Right atrium auricular region (tissue), 2 donors: ENCODE data around the gene MAP4K1. TPM values are rescaled to one million over a fixed set of nuclear protein-coding genes. Genes with fewer than 3 reads are reported as not detected.
"Not testable (repeated sequence)": the region's sequence is repeated elsewhere in the genome, so short reads cannot be mapped to it uniquely, and the experiment has no call there.

Source experiments
- DNase-seq: peaks from one replicate; pipeline ENCODE4 v3.0.0-alpha.2; 2019; ENCODE audit warnings: low spot score
- H3K27ac ChIP-seq, 2 donors: fragments of 200-600 bp; sonication (generic); 1 replicate in 1 of 2; 2 replicates in 1 of 2; pipeline ENCODE4 v1.5.1; 2016 to 2019
- H3K27me3 ChIP-seq, 2 donors: fragments of 200-600 bp; sonication (generic); one replicate each; pipeline versions ENCODE4 v1.5.1 to v1.6.0; 2017 to 2019
- H3K36me3 ChIP-seq: fragments of 200-600 bp; sonication (generic); one replicate; pipeline ENCODE4 v1.5.1; 2016
- H3K4me1 ChIP-seq, 2 donors: fragments of 200-600 bp; sonication (generic); one replicate each; pipeline versions ENCODE4 v1.5.1 to v1.6.0; 2017 to 2019
- H3K4me3 ChIP-seq, 2 donors: fragments of 200-600 bp; sonication (generic); 1 replicate in 1 of 2; 2 replicates in 1 of 2; pipeline ENCODE4 v1.5.1; 2017 to 2019; ENCODE audit warnings: mild to moderate bottlenecking in 1 of 2, moderate library complexity in 1 of 2
- H3K9me3 ChIP-seq, 2 donors: fragments of 200-600 bp; sonication (generic); one replicate each; pipeline ENCODE4 v1.5.1; 2019
- total RNA-seq, 2 donors: library from RNA; depleted of rRNA; stranded (reverse); fragments of >200 nt; gene quantifications; one replicate each; pipeline ENCODE4 v1.1.0, GENCODE V29; 2016
- TF ChIP-seq, protein P1 (sequence below), 2 donors: fragments of 200-600 bp; sonication (generic); IDR thresholded peaks; one replicate each; pipeline ENCODE4 v1.5.1; 2019; ENCODE audit warnings: antibody characterized with exemption in 2 of 2

The MAP4K1 gene
- total RNA-seq, 2 donors from 2014 or later, result 0.83 to 4.2 TPM

DNA sequence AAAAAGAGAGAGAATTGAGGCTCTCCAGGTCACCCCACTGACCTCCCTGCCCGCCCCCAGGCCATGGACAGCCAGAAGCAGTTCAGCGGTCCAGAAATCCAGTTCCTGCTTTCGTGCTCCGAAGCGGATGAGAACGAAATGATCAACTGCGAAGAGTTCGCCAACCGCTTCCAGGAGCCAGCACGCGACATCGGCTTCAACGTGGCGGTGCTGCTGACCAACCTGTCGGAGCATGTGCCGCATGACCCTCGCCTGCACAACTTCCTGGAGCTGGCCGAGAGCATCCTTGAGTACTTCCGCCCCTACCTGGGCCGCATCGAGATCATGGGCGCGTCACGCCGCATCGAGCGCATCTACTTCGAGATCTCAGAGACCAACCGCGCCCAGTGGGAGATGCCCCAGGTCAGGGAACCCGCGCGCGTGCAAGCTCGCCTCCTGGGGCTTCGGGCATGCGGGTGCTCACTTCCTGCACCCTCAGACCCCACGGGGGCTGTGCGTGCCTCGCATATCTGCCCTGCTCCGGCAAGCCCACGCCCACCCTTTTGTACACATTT, 56.6 kb downstream of the MAP4K1 start:
- Histone ChIP-seq H3K27me3 (no peaks in the 10 kb centered on the region), H3K4me1 (no peaks in the 10 kb centered on the region)

DNA sequence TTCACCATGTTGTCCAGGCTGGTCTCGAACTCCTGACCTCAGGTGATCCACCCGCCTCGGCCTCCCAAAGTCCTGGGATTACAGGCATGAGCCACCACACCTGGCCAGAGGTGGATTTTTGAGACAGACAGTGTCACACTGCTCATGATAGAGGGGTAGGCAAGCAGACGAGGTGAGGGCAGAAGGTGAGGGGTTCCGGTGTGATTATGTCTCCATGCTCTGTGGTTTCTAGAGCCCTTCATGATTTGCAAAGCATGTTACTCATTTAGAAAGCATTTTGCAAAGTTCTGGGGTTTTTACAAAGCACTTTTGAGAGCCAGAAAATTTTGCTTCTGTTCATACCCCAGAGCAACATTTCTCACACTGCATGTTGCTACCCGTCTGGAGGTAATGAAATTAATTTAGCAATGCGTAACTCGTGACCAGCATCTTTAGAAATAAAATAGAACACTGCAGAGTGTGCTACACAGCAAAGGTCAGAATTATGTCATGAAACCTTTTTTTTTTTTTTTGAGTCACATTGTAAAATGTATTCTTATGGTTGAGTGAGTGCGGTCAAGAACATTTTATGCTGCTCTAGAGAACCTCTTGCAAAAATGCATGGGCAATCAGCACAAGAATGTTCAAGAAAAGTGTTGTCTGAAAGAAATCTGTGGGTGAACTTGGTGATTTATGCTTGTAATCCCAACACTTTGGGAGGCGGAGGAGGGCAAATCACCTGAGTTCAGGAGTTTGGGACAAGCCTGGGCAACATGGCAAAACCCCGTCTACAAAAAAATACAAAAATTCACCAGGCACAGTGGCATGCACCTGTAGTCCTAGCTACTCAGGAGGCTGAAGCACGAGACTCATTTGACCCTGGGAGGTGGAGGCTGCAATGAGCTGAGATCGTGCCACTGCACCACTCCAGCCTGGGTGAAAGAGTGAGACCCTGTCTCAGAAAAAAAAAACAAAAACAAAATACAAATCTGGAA, 58.0 kb downstream of the MAP4K1 start:
- H3K9me3 ChIP-seq, result no peaks in the 10 kb centered on the region
- H3K27ac ChIP-seq, result no peak overlapping the region
- H3K36me3 ChIP-seq, result no peaks in the 10 kb centered on the region
- H3K4me1 ChIP-seq, result no peaks in the 10 kb centered on the region
- TF ChIP-seq, protein P1, sequence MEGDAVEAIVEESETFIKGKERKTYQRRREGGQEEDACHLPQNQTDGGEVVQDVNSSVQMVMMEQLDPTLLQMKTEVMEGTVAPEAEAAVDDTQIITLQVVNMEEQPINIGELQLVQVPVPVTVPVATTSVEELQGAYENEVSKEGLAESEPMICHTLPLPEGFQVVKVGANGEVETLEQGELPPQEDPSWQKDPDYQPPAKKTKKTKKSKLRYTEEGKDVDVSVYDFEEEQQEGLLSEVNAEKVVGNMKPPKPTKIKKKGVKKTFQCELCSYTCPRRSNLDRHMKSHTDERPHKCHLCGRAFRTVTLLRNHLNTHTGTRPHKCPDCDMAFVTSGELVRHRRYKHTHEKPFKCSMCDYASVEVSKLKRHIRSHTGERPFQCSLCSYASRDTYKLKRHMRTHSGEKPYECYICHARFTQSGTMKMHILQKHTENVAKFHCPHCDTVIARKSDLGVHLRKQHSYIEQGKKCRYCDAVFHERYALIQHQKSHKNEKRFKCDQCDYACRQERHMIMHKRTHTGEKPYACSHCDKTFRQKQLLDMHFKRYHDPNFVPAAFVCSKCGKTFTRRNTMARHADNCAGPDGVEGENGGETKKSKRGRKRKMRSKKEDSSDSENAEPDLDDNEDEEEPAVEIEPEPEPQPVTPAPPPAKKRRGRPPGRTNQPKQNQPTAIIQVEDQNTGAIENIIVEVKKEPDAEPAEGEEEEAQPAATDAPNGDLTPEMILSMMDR (IDR thresholded peaks at IDR 0.05), result no peak
- H3K27me3 ChIP-seq, result no peaks in the 10 kb centered on the region
- DNase-seq, result no peak
- no peak overlapping the region for H3K4me3 ChIP-seq

More for the DNA sequence above, 56.6 kb downstream of the MAP4K1 start:
- TF ChIP-seq, protein P1 (IDR thresholded peaks at IDR 0.05), result no peak
- Histone ChIP-seq H3K9me3 (no peaks in the 10 kb centered on the region), H3K27ac (no peak overlapping the region), H3K36me3 (no peaks in the 10 kb centered on the region), H3K4me3 (no peak overlapping the region)
- no peak for DNase-seq

DNA sequence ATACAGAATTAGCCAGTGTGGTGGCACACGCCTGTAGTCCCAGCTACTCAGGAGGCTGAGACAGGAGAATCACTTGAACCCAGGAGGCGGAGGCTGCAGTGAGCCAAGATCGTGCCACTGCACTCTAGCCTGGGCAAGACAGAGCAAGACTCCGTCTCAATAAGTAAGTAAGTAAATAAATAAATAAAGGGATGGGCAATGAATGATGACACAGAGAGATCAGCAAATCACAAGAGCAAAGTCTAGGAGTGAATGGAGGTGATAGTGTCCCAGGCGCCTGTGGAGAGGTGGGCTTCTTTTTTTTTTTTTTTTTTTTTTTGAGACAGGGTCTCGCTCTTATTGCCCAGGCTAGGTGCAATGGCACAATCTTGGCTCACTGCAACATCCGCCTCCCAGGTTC, 58.8 kb downstream of the MAP4K1 start:
- not testable (repeated sequence) for H3K9me3 ChIP-seq, H3K36me3 ChIP-seq, H3K27me3 ChIP-seq, DNase-seq, H3K4me3 ChIP-seq, H3K4me1 ChIP-seq, H3K27ac ChIP-seq

DNA sequence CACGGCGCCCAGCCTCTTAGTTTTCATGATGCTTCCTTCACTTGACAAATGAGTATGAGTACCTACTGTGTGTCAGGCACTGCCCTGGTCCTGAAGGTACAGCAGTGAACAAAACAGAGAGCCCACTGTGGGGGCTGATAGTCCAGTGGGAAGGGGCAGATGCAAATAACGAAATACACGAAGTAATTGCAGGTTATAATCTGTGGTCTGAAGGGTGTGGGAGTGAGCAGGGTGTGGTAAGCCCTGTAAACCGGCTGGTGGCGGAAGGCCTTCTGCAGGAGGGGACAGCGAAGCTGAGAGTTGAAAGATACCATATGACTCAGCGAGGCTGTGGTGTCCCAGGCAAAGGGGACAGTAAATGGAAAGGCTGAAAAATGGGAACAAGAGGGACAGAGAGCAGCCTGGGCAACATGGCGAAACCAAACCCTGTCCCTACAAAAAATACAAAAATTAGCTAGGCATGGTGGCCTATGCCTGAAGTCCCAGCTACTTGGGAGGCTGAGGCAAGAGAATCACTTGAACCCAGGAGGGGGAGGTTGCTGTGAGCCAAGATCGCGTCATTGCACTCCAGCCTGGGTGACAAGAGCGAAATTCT, 60.5 kb downstream of the MAP4K1 start:
- Histone ChIP-seq H3K4me1 (no peaks in the 10 kb centered on the region), H3K27me3 (no peaks in the 10 kb centered on the region), H3K9me3 (no peaks in the 10 kb centered on the region), H3K4me3 (no peak overlapping the region), H3K27ac (no peak overlapping the region), H3K36me3 (no peaks in the 10 kb centered on the region)
- TF ChIP-seq, protein P1 (IDR thresholded peaks at IDR 0.05), result no peak
- DNase-seq, result no peak

DNA sequence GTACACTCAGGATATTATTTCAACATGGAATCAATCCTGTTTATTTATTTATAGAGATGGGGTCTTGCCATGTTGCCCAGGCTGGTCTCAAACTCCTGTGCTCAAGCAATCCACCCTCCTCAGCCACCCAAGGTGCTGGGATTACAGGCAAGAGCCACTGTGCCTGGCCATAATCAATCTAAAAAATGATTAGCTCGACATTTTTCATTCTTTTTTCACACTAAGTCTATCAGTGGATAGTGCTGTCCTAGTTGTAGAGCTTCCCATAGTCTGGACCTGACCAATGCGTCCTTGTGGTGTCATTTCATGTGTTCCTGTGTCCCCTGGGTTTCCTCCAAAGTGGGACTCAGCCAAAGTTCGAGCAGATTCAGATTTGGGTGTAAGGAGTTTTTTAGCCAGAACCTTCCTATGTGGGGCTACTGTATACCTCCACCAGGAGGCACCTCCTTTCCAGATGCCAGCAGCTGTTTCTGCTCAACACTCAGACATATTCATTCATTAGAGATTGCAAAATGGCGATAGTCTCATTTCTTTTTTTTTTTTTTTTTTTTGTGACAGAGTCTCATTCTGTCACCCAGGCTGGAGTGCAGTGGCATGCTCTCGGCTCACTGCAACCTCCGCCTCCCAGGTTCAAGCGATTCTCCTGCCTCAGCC, 61.1 kb downstream of the MAP4K1 start:
- H3K4me1 ChIP-seq, result no peaks in the 10 kb centered on the region
- H3K27ac ChIP-seq, result no peak overlapping the region
- H3K9me3 ChIP-seq, result no peaks in the 10 kb centered on the region
- TF ChIP-seq, protein P1 (IDR thresholded peaks at IDR 0.05), result no peak
- DNase-seq, result no peak
- H3K27me3 ChIP-seq, result no peaks in the 10 kb centered on the region
- no peaks in the 10 kb centered on the region for H3K36me3 ChIP-seq
- no peak overlapping the region for H3K4me3 ChIP-seq

DNA sequence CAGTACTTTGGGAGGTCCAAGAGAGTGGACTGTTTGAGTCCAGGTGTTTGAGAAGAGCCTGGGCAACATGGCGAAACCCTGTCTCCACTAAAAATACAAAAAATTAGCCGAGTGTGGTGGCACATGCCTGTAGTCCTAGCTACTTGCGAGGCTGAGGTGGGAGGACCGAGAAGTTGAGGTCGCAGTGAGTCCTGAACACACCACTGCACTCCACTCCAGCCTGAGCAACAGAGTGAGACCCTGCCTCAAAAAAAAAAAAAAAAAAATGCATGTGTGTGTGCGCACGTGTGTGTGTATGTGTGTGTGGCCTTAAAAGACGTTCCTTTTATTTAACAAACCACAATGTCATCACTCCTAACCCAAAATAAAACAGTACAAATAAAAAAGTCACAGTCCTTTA, 62.6 kb downstream of the MAP4K1 start:
- TF ChIP-seq, protein P1 (IDR thresholded peaks at IDR 0.05), result no peak
- Histone ChIP-seq H3K27me3 (no peaks in the 10 kb centered on the region), H3K4me3 (no peak overlapping the region), H3K36me3 (no peaks in the 10 kb centered on the region), H3K4me1 (no peaks in the 10 kb centered on the region), H3K27ac (no peak overlapping the region), H3K9me3 (no peaks in the 10 kb centered on the region)
- no peak for DNase-seq
